Measurements from ENCODE around the gene CA12.

Gene CA12

DNA sequence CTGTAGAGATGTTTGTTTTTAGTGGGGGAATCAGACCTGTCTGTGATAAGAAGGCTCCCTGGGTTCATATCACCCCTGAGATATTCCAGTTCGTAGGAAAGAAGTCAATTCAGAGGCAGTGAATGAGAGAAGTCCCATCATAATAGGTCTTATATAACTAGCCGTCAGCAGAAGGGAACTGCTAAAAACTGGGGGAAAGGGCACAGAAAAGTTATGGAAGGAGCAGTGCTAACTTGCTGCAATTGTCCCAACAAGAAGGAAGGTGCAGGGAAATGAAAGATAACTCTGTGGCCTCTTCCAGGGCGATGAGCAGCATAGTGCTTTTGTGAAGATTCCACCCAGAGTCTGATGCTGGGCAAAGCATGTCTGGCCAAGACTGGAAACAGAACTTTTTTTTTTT, 9.0 kb upstream of the CA12 start:
- peaks cover 57% of the 10 kb centered on the region for H3K27me3 Mint-ChIP-seq (ENCODE audit: low read depth)
- no peaks in the 10 kb centered on the region for H3K36me3 Mint-ChIP-seq (ENCODE audit: low read depth)
- H3K9me3 Mint-ChIP-seq: no peaks in the 10 kb centered on the region
- H3K4me1 Mint-ChIP-seq (ENCODE audit: low read depth): peaks cover 4% of the 10 kb centered on the region
- no peak overlapping the region for H3K27ac Mint-ChIP-seq
- H3K4me3 Mint-ChIP-seq: no peak overlapping the region

DNA sequence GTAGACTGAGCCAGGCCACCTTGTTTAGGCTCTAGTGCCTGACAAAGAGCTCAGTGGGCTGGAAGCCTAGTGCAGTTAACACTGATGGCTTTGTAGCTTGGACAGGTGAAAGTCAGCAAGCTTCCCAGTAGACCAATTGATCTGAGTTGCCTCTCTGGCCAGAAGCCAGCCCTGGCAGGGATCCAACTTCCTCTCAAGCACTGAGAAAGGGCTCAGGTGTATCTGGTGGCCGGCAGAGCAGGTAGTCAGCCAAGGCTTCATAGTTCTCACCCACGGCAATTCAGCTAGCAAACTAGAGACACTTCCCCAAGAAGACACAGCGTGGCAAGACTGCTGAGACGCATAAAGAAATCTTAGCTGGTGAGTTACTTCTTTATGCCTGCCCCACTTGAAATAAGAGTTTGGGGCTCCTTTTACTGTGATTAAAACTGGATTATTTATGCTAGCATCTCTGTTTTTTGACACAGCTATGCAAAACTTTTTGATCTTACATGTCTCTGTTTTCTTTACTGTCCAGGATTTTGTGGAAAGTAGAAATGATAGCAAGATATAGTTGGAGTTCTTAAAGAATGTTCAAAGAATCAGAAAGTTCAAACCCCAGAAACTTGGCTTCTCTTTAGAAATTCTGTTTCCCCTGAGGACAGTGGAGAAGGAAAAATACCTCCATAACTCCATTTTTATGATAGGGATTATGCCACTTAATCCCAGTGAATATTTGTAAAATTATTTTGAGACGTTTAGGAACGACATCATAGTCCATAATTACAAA, 8.4 kb upstream of the CA12 start:
- Mint-ChIP-seq H3K4me3 (no peak overlapping the region), H3K27me3 (ENCODE audit: low read depth) (peaks cover 51% of the 10 kb centered on the region), H3K4me1 (ENCODE audit: low read depth) (peaks cover 4% of the 10 kb centered on the region), H3K9me3 (no peaks in the 10 kb centered on the region), H3K27ac (no peak overlapping the region), H3K36me3 (ENCODE audit: low read depth) (no peaks in the 10 kb centered on the region)

DNA sequence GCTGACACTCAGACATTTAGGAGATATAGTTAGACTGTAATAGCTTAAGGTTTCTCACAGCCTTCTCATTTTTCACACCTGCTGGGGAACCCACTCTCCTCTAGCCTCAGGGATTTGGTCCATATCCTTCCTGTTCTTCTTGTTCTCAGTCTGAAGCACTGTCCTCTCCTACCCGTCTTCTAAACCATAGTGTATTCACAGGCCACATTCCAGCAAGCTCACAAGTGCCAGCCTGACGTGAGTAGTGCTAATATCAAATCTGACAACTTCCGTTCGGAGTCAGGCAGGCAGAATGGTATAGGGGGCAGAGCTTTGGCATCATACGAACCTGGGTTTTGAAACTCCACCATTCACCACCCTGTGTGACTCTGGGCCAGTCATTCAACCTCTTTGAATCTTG, 6.9 kb upstream of the CA12 start:
- peaks cover 56% of the 10 kb centered on the region for H3K27me3 Mint-ChIP-seq (ENCODE audit: low read depth)
- H3K27ac Mint-ChIP-seq: no peak overlapping the region
- H3K9me3 Mint-ChIP-seq: no peaks in the 10 kb centered on the region
- H3K4me3 Mint-ChIP-seq: no peak overlapping the region
- H3K4me1 Mint-ChIP-seq (ENCODE audit: low read depth): peaks cover 4% of the 10 kb centered on the region
- no peaks in the 10 kb centered on the region for H3K36me3 Mint-ChIP-seq (ENCODE audit: low read depth)

DNA sequence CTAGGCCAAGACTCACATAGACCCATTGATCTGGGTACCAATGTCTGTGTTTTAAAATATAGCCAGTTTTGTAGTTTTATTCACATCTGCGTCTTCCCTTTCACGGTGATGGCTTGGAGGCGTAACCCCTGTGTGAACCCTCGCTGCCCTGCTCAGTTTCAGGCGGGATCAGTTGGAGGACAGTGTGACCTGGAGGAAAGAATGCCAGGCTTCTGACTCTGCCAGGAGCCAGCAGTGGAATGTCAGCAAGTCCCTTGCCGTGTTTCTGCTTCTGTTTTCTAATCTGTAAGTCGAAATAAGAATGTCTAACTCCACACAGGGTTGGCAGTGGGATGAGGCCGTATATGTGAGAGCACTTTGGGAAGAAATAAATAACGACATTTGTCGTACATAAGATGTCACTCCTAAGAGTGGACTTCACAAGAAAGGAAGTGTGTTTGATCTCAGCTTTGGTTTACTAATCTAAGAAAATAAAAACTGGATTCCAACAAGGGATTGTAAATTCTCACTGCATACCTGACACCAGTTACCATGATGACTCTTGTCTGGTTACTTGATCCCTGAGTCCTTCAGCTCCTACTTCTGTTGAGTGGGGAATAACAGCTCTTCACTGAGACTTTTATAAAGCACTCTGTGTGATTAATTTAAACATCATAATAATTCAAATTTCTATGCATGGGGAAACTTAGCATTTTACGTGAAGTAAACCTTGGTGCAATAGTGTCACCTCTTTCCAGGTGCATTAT, 6.3 kb upstream of the CA12 start:
- H3K27me3 Mint-ChIP-seq (ENCODE audit: low read depth): peaks cover 58% of the 10 kb centered on the region
- no peak overlapping the region for H3K27ac Mint-ChIP-seq
- H3K4me3 Mint-ChIP-seq: no peak overlapping the region
- H3K9me3 Mint-ChIP-seq: no peaks in the 10 kb centered on the region
- no peaks in the 10 kb centered on the region for H3K36me3 Mint-ChIP-seq (ENCODE audit: low read depth)
- H3K4me1 Mint-ChIP-seq (ENCODE audit: low read depth): peaks cover 4% of the 10 kb centered on the region

DNA sequence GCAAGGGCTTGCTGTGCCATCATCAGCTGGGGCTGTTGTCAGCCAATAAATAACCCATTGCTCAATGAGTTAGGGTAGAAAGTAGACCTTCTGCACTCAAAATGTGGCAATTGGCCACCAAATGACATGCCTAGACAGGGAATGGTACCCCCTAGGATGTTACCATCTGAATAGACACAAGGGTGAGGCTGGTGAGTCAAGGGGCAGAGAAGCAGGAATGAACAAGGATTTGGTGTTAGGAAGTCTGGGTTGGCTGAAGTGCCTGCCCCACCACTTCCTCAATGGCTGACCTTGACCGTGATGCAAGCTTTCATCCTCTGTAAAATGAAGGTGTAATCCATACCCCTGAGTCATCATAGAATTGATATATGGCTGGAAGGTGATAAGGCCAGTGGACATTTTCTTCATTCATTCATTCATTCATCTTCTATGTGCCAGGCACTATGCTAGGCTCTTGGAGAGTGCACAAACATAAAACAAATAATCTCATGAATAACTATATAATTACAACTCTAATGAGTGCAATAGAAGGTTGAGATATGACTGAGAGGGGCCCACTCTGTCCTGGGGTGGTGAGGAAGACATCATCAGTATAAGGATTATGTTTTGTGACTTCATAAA, 4.4 kb upstream of the CA12 start:
- Mint-ChIP-seq H3K27ac (no peak overlapping the region), H3K27me3 (ENCODE audit: low read depth) (peaks cover 64% of the 10 kb centered on the region), H3K36me3 (ENCODE audit: low read depth) (no peaks in the 10 kb centered on the region), H3K4me1 (ENCODE audit: low read depth) (peaks cover 9% of the 10 kb centered on the region), H3K9me3 (no peaks in the 10 kb centered on the region), H3K4me3 (no peak overlapping the region)

DNA sequence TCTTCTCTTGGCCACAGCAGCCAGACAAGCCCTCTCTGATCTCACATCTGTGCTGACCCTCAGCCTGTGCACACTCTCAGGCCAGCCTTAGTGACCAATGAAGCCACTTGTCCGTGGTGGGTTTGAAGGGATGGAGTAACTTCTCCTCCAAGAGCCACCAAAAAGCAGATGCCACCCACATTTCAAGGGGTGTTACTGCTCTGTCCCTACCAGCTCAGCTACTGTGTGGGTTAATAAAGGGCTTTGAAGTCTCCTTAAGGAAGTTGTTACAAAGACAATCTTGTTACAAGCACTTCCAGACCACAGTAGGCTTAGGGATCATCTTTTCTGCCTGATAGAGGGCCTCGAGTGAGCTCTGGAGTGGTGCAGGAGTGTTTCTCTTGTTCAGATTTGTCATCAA, 3.3 kb upstream of the CA12 start:
- no peak overlapping the region for H3K27ac Mint-ChIP-seq
- peaks cover 68% of the 10 kb centered on the region for H3K27me3 Mint-ChIP-seq (ENCODE audit: low read depth)
- no peaks in the 10 kb centered on the region for H3K36me3 Mint-ChIP-seq (ENCODE audit: low read depth)
- H3K9me3 Mint-ChIP-seq: no peaks in the 10 kb centered on the region
- H3K4me1 Mint-ChIP-seq (ENCODE audit: low read depth): peaks cover 10% of the 10 kb centered on the region
- no peak overlapping the region for H3K4me3 Mint-ChIP-seq

DNA sequence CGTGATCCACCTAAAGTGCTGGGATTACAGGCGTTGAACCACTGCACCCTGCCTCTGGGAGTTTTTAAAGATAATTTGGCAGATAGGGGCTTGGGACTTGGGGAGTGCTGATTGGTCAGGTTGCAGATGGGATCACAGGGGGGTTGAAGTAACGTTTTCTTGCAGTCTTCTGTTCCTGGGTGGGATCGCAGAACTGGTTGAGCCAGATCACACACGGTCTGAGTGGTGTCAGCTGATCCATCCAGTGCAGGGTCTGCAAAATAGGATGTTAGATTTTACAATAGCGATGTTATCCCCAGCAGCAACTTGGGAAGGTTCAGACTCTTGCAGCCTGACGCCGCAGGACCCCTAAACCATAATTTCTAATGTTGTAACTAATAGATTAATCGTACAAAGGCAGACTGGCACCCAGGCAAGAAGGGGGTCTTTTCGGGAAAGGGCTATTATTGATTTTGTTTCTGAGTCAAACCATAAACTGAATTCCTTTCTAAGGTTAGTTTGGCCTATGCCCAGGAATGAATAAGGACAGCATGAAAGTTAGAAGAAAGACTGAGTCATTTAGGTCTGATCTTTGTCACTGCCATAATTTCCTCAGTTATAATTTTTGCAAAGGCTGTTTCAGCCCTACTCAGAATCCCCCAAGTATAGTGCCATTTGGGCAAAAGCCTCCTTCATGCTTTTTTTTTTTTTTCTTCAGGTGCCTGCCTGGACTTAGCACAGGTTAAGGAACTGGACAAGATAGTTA, 1.5 kb upstream of the CA12 start:
- Mint-ChIP-seq H3K4me1 (ENCODE audit: low read depth) (peaks cover 11% of the 10 kb centered on the region), H3K27me3 (ENCODE audit: low read depth) (peaks cover 63% of the 10 kb centered on the region), H3K27ac (no peak overlapping the region), H3K9me3 (no peaks in the 10 kb centered on the region), H3K36me3 (ENCODE audit: low read depth) (no peaks in the 10 kb centered on the region), H3K4me3 (no peak overlapping the region)

DNA sequence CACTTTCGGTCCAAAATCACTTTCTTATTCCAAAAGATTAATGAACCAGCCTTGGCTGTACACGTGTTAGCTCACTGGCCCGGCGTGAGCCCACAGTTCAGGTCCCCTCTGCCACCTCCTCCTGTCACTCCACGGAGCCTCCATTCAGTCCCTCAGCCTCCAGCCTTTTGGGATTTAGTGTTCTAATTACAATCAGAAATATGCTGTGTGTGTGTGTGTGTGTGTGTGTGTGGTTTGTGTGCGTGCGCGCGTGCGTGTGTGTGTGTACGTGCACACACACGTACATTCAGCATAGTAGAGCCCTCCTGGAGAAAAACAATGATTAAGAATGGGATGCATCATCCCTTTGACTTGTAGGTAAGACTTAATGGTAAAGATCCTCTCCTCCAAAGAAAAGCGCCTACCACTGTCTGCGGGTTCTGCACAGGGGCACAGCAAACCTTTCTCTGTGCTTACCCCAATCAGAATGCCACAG, 801 bp downstream of the CA12 start:
- Mint-ChIP-seq H3K9me3 (no peaks in the 10 kb centered on the region), H3K4me1 (ENCODE audit: low read depth) (peaks cover 16% of the 10 kb centered on the region), H3K27ac (no peak overlapping the region), H3K4me3 (no peak overlapping the region), H3K36me3 (ENCODE audit: low read depth) (no peaks in the 10 kb centered on the region), H3K27me3 (ENCODE audit: low read depth) (peaks cover 60% of the 10 kb centered on the region)

DNA sequence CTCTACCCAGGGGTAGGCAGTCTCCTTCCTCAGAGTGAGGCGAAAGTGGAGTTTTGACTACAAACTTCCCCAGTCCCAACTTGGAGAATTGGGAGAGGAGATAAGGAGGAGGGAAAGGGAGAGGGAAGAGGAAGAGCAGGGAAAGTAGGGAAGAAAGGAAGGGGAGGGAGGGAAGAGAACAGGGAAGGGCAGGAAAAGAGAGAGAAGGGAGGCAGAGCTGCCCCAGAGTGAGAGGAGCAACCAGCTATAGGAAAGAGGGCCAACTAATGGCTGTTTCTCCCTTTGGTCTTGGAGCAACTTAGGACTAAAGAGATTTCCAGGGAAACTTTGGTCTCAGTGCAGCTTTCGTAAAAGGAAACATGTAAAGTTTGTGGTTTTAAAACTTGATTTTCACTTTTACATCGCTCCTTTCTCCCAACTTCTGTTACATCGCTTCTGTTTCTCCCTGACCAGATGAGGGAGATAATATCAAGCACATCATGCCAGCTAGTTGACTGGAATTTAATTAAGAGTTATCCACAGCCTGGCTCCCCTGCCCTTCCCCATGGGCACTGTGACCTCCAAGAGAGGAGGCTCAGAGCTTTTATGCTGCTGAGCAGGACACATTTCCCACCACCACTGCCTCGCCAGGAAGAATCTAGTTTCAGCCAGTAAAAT, 1.4 kb downstream of the CA12 start:
- H3K36me3 Mint-ChIP-seq (ENCODE audit: low read depth): no peaks in the 10 kb centered on the region
- H3K4me1 Mint-ChIP-seq (ENCODE audit: low read depth): peaks cover 17% of the 10 kb centered on the region
- H3K9me3 Mint-ChIP-seq: no peaks in the 10 kb centered on the region
- H3K27ac Mint-ChIP-seq: no peak overlapping the region
- no peak overlapping the region for H3K4me3 Mint-ChIP-seq
- H3K27me3 Mint-ChIP-seq (ENCODE audit: low read depth): peaks cover 58% of the 10 kb centered on the region

DNA sequence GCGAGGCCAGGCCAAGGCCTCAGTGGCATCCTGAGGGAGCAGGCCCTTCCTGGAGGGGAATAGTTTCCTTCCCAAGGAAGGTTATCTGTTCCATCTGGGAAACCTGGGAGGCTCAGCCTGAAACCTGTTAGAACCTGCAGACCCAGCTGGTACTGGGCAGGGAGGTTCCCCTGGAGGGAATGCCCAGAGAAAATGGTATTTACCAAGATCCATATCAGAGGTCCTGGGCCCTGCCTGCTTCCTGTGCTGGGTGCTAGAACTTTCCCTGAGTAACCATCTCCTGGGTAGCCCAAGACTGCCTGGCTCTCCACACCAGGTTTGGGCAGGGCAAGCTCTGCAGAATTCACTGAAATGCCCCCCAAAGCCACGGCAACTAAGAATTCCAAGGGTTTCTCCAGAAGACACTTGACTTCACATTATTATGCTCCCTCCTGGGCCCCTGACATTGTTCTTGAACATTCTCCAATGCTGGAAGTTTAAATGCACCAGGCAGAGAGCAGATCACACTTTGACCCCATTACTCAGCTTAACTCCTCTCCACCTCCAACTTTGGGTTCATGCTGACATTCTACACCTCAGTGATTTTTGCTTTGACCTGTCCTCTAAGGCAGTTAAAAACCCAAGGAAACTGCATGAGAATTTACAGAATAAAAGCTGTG, 2.0 kb downstream of the CA12 start:
- peaks cover 53% of the 10 kb centered on the region for H3K27me3 Mint-ChIP-seq (ENCODE audit: low read depth)
- no peak overlapping the region for H3K4me3 Mint-ChIP-seq
- no peaks in the 10 kb centered on the region for H3K9me3 Mint-ChIP-seq
- H3K4me1 Mint-ChIP-seq (ENCODE audit: low read depth): peaks cover 23% of the 10 kb centered on the region
- H3K27ac Mint-ChIP-seq: no peak overlapping the region
- H3K36me3 Mint-ChIP-seq (ENCODE audit: low read depth): no peaks in the 10 kb centered on the region

DNA sequence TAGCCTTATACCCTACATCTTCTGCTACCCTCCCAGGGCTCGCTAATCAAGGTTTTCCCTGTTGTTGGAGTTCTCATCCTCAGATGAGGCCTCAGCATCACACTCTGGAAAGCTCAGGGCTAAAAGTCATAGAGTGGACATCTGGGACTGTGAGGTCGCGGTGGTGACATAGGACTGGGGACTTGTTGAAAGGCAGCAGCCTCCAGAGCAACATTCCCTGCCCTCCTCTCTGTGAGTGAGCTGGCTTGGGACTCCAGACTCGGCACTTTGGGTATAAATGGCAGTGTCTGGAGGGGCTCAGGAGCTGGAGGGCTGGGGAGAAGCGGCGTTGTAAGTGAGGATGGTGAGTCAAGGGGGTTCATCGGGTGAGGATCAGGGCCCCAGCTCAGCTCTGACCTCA, 2.7 kb downstream of the CA12 start:
- Mint-ChIP-seq H3K27ac (no peak overlapping the region), H3K4me3 (no peak overlapping the region), H3K27me3 (ENCODE audit: low read depth) (peaks cover 46% of the 10 kb centered on the region), H3K36me3 (ENCODE audit: low read depth) (no peaks in the 10 kb centered on the region), H3K9me3 (no peaks in the 10 kb centered on the region), H3K4me1 (ENCODE audit: low read depth) (peaks cover 30% of the 10 kb centered on the region)

DNA sequence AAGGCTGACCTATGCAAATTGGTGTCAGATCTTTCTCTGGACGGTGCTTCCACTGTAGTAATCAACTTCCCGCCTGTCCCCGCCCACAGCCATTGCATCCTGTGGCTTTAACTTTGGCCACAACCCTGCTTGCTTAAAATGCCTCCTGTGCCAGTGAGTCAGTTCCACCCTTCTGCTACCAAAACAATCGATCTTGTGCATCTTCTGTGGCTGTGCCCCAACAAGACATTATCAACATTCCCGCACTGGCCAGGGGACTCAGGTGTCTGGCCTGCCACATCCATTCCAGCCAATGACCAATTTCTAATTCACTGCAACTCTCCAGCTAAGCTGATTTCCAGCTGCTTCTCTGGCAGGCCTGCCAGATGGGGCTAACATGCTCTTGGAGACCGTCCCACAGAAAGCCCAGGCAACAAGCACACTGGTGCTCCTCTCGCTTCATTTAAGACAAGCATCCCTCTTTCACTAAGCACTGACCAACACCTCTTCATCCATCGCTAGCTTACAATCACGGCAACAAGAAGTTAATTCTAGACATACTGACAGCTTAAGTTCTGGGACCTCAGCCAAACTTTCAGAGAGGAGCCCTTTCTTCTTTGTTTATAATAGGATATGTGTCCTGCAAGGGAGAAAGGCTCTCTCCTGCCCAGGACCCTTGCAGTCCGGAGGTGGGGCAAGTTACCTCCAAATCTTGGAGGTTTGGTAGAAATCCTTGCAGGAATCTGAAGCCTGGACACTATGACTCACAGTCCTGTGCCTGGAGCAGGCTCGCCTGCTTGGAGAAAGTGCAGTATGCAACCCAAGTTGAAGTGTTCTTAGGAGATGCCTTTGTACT, 6.7 kb downstream of the CA12 start:
- no peaks in the 10 kb centered on the region for H3K9me3 Mint-ChIP-seq
- H3K27me3 Mint-ChIP-seq (ENCODE audit: low read depth): peaks cover 14% of the 10 kb centered on the region
- no peaks in the 10 kb centered on the region for H3K36me3 Mint-ChIP-seq (ENCODE audit: low read depth)
- peaks cover 22% of the 10 kb centered on the region for H3K4me1 Mint-ChIP-seq (ENCODE audit: low read depth)
- H3K27ac Mint-ChIP-seq: peak overlapping the region; percentile 9
- H3K4me3 Mint-ChIP-seq: no peak overlapping the region
